Peyer's patch (tissue), 4 donors: Measurements from ENCODE around the gene PAK1.

Experiments
- CTCF ChIP-seq, 6 experiments: fragments of 450-650 bp in 4 of 6; fragments of 200-600 bp in 2 of 6; sonication (generic) in 1 of 6; IDR thresholded peaks; one replicate each; pipeline ENCODE4 v1.5.1; 2017 to 2019; ENCODE audit warnings: antibody characterized with exemption in 6 of 6, mild to moderate bottlenecking in 3 of 6, moderate library complexity in 1 of 6
- POLR2A ChIP-seq, 2 donors: fragments of 450-650 bp; IDR thresholded peaks; one replicate each; pipeline ENCODE4 v1.5.1; 2017; ENCODE audit warnings: antibody characterized with exemption in 2 of 2, mild to moderate bottlenecking in 2 of 2, moderate library complexity in 2 of 2

GRCh38 chr11:77300695-77301094, 173.2 kb downstream of the PAK1 start:
- no peak for TF ChIP-seq CTCF (IDR thresholded peaks at IDR 0.05)
- TF ChIP-seq POLR2A (IDR thresholded peaks at IDR 0.05) = no peak
